Spleen (tissue), 11 donors: ENCODE data around the gene SLC16A14. TPM values are rescaled to one million over a fixed set of nuclear protein-coding genes. Genes with fewer than 3 reads are reported as not detected.
A peak's percentile ranks its signal among the peaks of the same experiment; 100 is the strongest.

Source experiments
- DNase-seq: peaks from one replicate; pipeline ENCODE4 v3.0.0-alpha.2; 2020
- H3K27ac ChIP-seq, 8 donors: fragments of 200-600 bp; sonication (generic) in 7 of 8; 1 replicate in 4 of 8; 2 replicates in 4 of 8; pipeline versions ENCODE4 v1.5.0 to v1.8.0; 2016 to 2021; ENCODE audit warnings: inconsistent platforms in 4 of 8, mild to moderate bottlenecking in 4 of 8, moderate library complexity in 1 of 8
- H3K27me3 ChIP-seq, 7 donors: fragments of 200-600 bp; sonication (generic) in 6 of 7; replicated peaks in 1 of 7; 1 replicate in 4 of 7; 2 replicates in 3 of 7; pipeline versions ENCODE4 v1.5.0 to v1.8.0; 2016 to 2021; ENCODE audit warnings: inconsistent platforms in 3 of 7, mild to moderate bottlenecking in 1 of 7
- H3K36me3 ChIP-seq, 6 donors: fragments of 200-600 bp; sonication (generic) in 5 of 6; 1 replicate in 4 of 6; 2 replicates in 2 of 6; pipeline versions ENCODE4 v1.5.0 to v1.8.0; 2016 to 2021; ENCODE audit warnings: inconsistent platforms in 2 of 6
- H3K4me1 ChIP-seq, 6 donors: fragments of 200-600 bp; sonication (generic) in 5 of 6; 1 replicate in 3 of 6; 2 replicates in 3 of 6; pipeline versions ENCODE4 v1.5.0 to v1.8.0; 2016 to 2021; ENCODE audit warnings: inconsistent platforms in 3 of 6
- H3K4me3 ChIP-seq, 8 donors: fragments of 200-600 bp; sonication (generic) in 7 of 8; 1 replicate in 4 of 8; 2 replicates in 4 of 8; pipeline versions ENCODE4 v1.5.0 to v1.8.0; 2016 to 2021; ENCODE audit warnings: inconsistent platforms in 4 of 8, mild to moderate bottlenecking in 4 of 8, moderate library complexity in 2 of 8
- H3K9me3 ChIP-seq, 8 donors: fragments of 200-600 bp; sonication (generic) in 7 of 8; 1 replicate in 4 of 8; 2 replicates in 4 of 8; pipeline versions ENCODE4 v1.5.0 to v1.8.0; 2016 to 2021; ENCODE audit warnings: inconsistent platforms in 4 of 8
- POLR2A ChIP-seq, 3 donors: fragments of 450-650 bp; IDR thresholded peaks; one replicate each; pipeline ENCODE4 v1.5.1; 2017; ENCODE audit warnings: antibody characterized with exemption in 3 of 3, mild to moderate bottlenecking in 1 of 3
- POLR2AphosphoS5 ChIP-seq, 3 donors: sonication (generic); formaldehyde crosslinking; IDR thresholded peaks; one replicate each; pipeline ENCODE4 v1.5.1; 2017; ENCODE audit warnings: antibody characterized with exemption in 3 of 3
- WGBS, 5 donors: extraction: QIAGEN DNeasy Blood & Tissue Kit in 3 of 5; methylation state at CpG; one replicate each; pipeline versions ENCODE4 v1.1.5 to v1.1.7; 2013 to 2018; 5-methylcytosine and 5-hydroxymethylcytosine counted together
- intact Hi-C: fragments of 100-400 bp; cut with DNase I; formaldehyde crosslinking; loops from one replicate; pipeline ENCODE4 v1.15.0; 2023; ENCODE audit warnings: low total_unique reads
- polyA plus RNA-seq, 3 donors: library from polyadenylated mRNA; stranded (reverse); fragments of 200-250 nt; gene quantifications; one replicate each; pipeline ENCODE4 v1.2.1, GENCODE V29; 2013
- total RNA-seq, 7 donors: library from RNA; depleted of rRNA in 3 of 7; stranded (reverse); fragments of >200 nt in 3 of 7; fragmentation: NEBNext Ultra II Directional in 4 of 7; extraction: Animal tissue kit (Norgen Biotek cat#: 25700) in 4 of 7; gene quantifications; one replicate each; pipeline versions ENCODE4 v1.1.0 to v1.2.1, GENCODE V29; 2016 to 2021
- TF ChIP-seq, protein P1 (sequence below), 11 experiments: fragments of 200-600 bp in 7 of 11; fragments of 450-650 bp in 4 of 11; sonication (generic) in 4 of 11; IDR thresholded peaks in 8 of 11; conservative IDR thresholded peaks in 3 of 11; 1 replicate in 7 of 11; 2 replicates in 4 of 11; pipeline versions ENCODE4 v1.4.0 to v1.8.0; 2016 to 2021; ENCODE audit warnings: antibody characterized with exemption in 11 of 11, inconsistent platforms in 4 of 11, mild to moderate bottlenecking in 1 of 11
- donor health status: healthy with polysubstance abuse.
- donor health status: DM: no; HTN: no; CAD: no; lungs with moderate emphysema.
- donor health status: DM: no; HTN: no; CAD: no.
- donor health status: Bipolar disorder and iron deficiency.
- donor health status: healthy.
- donor health status: DM: no; HTN: no; CAD: no.
- donor health status: DM: yes; HTN: yes; CAD: no.

Gene SLC16A14
- total and polyA plus RNA-seq, 10 donors: 1.8 to 18.5 (median 12.1) TPM

DNA sequence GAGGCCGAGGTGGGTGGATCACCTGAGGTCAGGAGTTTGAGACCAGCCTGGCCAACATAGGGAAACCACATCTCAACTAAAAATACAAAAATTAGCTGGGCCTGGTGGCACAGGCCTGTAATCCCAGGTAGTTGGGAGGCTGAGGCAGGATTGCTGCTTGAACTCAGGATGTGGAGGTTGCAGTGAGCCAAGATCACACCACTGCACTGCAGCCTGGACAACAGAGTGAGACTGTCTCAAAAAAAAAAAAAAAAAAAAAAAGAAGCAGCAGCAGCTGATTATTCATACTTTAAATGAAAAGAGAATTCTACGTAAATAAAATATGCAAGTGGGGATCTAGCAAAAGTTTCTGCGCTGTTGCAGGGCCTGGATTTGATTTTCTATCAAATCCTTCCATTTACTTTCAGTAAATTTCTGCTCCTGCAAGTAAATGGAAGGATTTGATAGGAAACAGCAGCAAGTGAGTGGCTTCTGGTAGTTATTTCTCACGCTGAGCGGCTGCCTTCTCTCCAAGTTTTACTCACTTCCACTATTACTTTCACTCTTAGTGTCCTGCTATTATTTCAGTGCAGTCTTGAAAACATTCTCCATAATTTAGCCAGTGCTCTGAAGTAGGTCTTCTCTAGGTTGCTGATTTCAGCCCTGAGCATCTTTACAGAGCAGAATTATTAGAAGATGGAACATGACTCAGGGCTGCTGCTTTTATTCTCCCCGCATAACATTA lies 68.4 kb downstream of the SLC16A14 start:
- 56 to 76% (median 72%) methylated on average over 6 of the region's 6 CpGs for WGBS, 5 donors

DNA sequence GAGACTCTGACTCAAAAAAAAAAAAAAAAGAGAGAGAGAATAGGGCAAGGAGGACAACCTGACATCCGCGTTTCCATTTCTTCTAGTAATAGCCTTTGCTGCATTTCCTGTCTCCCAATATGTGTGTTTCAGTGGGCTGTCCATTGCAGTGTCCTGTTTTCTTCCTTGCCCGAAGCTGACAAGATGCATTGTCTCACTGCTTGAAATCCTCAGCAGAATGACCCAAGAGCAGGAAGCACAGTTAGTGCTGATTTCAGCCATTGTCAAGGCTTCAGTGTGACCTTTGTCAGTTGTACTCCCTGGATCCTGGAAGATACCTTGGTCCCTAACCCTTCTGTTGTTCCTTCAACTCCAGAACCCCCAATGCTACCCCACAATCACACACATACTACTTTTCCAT lies 71.2 kb downstream of the SLC16A14 start:
- Histone ChIP-seq H3K9me3 (no peaks in the 10 kb centered on the region), H3K27me3 (no peaks in the 10 kb centered on the region), H3K27ac (no peak overlapping the region), H3K4me3 (no peak overlapping the region), H3K36me3 (no peaks in the 10 kb centered on the region), H3K4me1 (peaks cover 0 to 10% (median 0%) of the 10 kb centered on the region in 6 donors)
- no peak for DNase-seq
- no peak for TF ChIP-seq POLR2AphosphoS5 (IDR thresholded peaks at IDR 0.05)
- no peak for TF ChIP-seq POLR2A (IDR thresholded peaks at IDR 0.05)
- TF ChIP-seq, protein P1, sequence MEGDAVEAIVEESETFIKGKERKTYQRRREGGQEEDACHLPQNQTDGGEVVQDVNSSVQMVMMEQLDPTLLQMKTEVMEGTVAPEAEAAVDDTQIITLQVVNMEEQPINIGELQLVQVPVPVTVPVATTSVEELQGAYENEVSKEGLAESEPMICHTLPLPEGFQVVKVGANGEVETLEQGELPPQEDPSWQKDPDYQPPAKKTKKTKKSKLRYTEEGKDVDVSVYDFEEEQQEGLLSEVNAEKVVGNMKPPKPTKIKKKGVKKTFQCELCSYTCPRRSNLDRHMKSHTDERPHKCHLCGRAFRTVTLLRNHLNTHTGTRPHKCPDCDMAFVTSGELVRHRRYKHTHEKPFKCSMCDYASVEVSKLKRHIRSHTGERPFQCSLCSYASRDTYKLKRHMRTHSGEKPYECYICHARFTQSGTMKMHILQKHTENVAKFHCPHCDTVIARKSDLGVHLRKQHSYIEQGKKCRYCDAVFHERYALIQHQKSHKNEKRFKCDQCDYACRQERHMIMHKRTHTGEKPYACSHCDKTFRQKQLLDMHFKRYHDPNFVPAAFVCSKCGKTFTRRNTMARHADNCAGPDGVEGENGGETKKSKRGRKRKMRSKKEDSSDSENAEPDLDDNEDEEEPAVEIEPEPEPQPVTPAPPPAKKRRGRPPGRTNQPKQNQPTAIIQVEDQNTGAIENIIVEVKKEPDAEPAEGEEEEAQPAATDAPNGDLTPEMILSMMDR (IDR thresholded peaks at IDR 0.05 in 8 of 11, conservative IDR thresholded peaks at IDR 0.05 in 3 of 11): no peak
- intact Hi-C loops: no loop called here
- WGBS, 5 donors: 61 to 75% (median 74%) methylated on average over 3 of the region's 3 CpGs

More for the DNA sequence above, 68.4 kb downstream of the SLC16A14 start:
- peaks cover 0 to 10% (median 0%) of the 10 kb centered on the region in 6 donors for H3K4me1 ChIP-seq
- H3K27ac ChIP-seq: peak overlapping the region in 5 of 8 donors; percentile 2 to 58 (median 39)
- TF ChIP-seq, protein P1 (IDR thresholded peaks at IDR 0.05 in 8 of 11, conservative IDR thresholded peaks at IDR 0.05 in 3 of 11): no peak
- no peak for TF ChIP-seq POLR2AphosphoS5 (IDR thresholded peaks at IDR 0.05)
- TF ChIP-seq POLR2A (IDR thresholded peaks at IDR 0.05): no peak
- no peak for DNase-seq
- H3K27me3 ChIP-seq: no peaks in the 10 kb centered on the region
- intact Hi-C loops: no loop called here
- no peaks in the 10 kb centered on the region for H3K9me3 ChIP-seq
- no peak overlapping the region for H3K4me3 ChIP-seq
- no peaks in the 10 kb centered on the region for H3K36me3 ChIP-seq

DNA sequence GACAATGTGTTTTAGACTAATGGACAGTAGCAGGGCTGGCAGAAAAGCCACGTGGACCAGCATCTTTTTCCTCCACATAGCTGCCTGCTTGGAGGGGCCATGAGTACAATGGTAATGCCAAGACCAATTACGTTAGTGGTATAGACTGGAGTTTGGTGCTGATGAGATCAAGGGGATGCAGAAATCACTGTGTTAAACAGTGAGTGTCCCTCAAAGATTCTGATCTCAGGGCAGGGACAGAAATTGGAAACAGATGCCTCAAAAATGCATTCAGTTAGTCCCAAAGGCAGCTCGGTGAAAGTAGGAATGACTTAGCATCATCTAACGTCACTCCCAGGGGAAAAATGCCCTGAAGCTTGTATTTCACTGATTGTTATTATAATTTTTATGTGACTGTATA lies 72.4 kb downstream of the SLC16A14 start:
- no peak for DNase-seq
- no peak for TF ChIP-seq POLR2AphosphoS5 (IDR thresholded peaks at IDR 0.05)
- TF ChIP-seq, protein P1 (IDR thresholded peaks at IDR 0.05 in 8 of 11, conservative IDR thresholded peaks at IDR 0.05 in 3 of 11): no peak
- TF ChIP-seq POLR2A (IDR thresholded peaks at IDR 0.05): no peak
- no peaks in the 10 kb centered on the region for H3K36me3 ChIP-seq
- H3K4me1 ChIP-seq: peaks cover 0 to 10% (median 0%) of the 10 kb centered on the region in 6 donors
- H3K27ac ChIP-seq: no peak overlapping the region
- H3K9me3 ChIP-seq: no peaks in the 10 kb centered on the region
- 90 to 95% (median 94%) methylated on average over 4 of the region's 4 CpGs for WGBS, 5 donors
- H3K27me3 ChIP-seq: no peaks in the 10 kb centered on the region
- intact Hi-C loops: no loop called here
- H3K4me3 ChIP-seq: no peak overlapping the region

DNA sequence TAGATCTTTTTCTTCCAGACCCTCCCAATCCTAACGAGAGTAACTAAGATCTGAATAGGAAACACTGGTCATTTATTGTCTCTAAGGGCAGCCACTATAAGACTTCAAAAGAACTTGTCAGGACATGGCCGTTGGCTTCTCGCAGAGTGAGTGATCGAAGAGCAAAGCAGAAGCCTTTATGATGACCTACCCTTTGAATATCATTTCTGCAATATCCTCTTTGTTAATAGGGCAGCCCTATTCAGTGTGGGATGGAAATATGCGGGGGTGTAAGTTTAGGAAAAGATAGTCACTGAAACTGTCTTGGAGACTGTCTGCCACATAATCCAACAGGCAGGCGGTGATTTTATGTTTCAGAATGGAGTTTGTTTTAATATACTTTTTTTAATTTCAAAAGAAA lies 75.5 kb downstream of the SLC16A14 start:
- Histone ChIP-seq H3K27me3 (no peaks in the 10 kb centered on the region), H3K27ac (no peak overlapping the region), H3K36me3 (no peaks in the 10 kb centered on the region), H3K4me3 (no peak overlapping the region), H3K9me3 (no peaks in the 10 kb centered on the region), H3K4me1 (no peaks in the 10 kb centered on the region)
- intact Hi-C loops: no loop called here
- WGBS, 5 donors: 84 to 90% (median 89%) methylated on average over 6 of the region's 6 CpGs
- no peak for TF ChIP-seq POLR2AphosphoS5 (IDR thresholded peaks at IDR 0.05)
- no peak for TF ChIP-seq POLR2A (IDR thresholded peaks at IDR 0.05)
- TF ChIP-seq, protein P1 (IDR thresholded peaks at IDR 0.05 in 8 of 11, conservative IDR thresholded peaks at IDR 0.05 in 3 of 11): no peak
- DNase-seq: peak; percentile 6
